ENCODE measurements around the gene PPME1. TPM values are rescaled to one million over a fixed set of nuclear protein-coding genes. Genes with fewer than 3 reads are reported as not detected.

Gene PPME1
- total RNA-seq, 1 experiment from 2014 or later, result 98.3 TPM

- Histone ChIP-seq H3K4me1 (ENCODE audit: insufficient read depth, low read length, poor library complexity, severe bottlenecking) (no peaks in the 10 kb centered on the region), H3K36me3 (ENCODE audit: insufficient read depth, low read length, poor library complexity, severe bottlenecking) (no peaks in the 10 kb centered on the region), H3K27me3 (replicated peaks; ENCODE audit: insufficient read depth, low read depth, low read length, poor library complexity) (no peaks in the 10 kb centered on the region), H3K27ac (ENCODE audit: low read depth, low read length, poor library complexity, severe bottlenecking) (no peak overlapping the region), H3K4me3 (ENCODE audit: low read depth, low read length, poor library complexity, severe bottlenecking) (no peak overlapping the region), H3K9me3 (ENCODE audit: low read depth, low read length, poor library complexity, severe bottlenecking) (no peaks in the 10 kb centered on the region)
- intact Hi-C loops (cut with micrococcal nuclease; ENCODE audit: unreplicated experiment), result no loop called here
- TF ChIP-seq EZH2 (IDR thresholded peaks at IDR 0.05; ENCODE audit: borderline replicate concordance, low read depth, low read length, poor library complexity, severe bottlenecking) (no peak), CTCF (conservative IDR thresholded peaks at IDR 0.05; ENCODE audit: low read depth, low read length) (no peak)
- POLR2A ChIA-PET (ENCODE audit: low non-redundant PET), result no interaction called here
- CTCF ChIA-PET, result no interaction called here
- no peak for DNase-seq (ENCODE audit: low spot score)
- BruUV-seq (replicated peaks), result no TSS peak
Measured at GRCh38 chr11:74272276-74272675, 101.2 kb downstream of the PPME1 start.

GRCh38 chr11:74276581-74276980 is 105.5 kb downstream of the PPME1 start:
- Histone ChIP-seq H3K36me3 (ENCODE audit: insufficient read depth, low read length, poor library complexity, severe bottlenecking) (no peaks in the 10 kb centered on the region), H3K27me3 (replicated peaks; ENCODE audit: insufficient read depth, low read depth, low read length, poor library complexity) (no peaks in the 10 kb centered on the region), H3K27ac (ENCODE audit: low read depth, low read length, poor library complexity, severe bottlenecking) (no peak overlapping the region), H3K4me3 (ENCODE audit: low read depth, low read length, poor library complexity, severe bottlenecking) (no peak overlapping the region), H3K9me3 (ENCODE audit: low read depth, low read length, poor library complexity, severe bottlenecking) (no peaks in the 10 kb centered on the region), H3K4me1 (ENCODE audit: insufficient read depth, low read length, poor library complexity, severe bottlenecking) (no peaks in the 10 kb centered on the region)
- intact Hi-C loops (cut with micrococcal nuclease; ENCODE audit: unreplicated experiment), result no loop called here
- no peak for DNase-seq (ENCODE audit: low spot score)
- ChIA-PET POLR2A (ENCODE audit: low non-redundant PET) (no interaction called here), CTCF (no interaction called here)
- BruUV-seq (replicated peaks), result no TSS peak
- TF ChIP-seq CTCF (conservative IDR thresholded peaks at IDR 0.05; ENCODE audit: low read depth, low read length) (no peak), EZH2 (IDR thresholded peaks at IDR 0.05; ENCODE audit: borderline replicate concordance, low read depth, low read length, poor library complexity, severe bottlenecking) (no peak)

GRCh38 chr11:74278103-74278502 is 107.0 kb downstream of the PPME1 start:
- no peak for DNase-seq (ENCODE audit: low spot score)
- intact Hi-C loops (cut with micrococcal nuclease; ENCODE audit: unreplicated experiment), result no loop called here
- H3K27ac ChIP-seq (ENCODE audit: low read depth, low read length, poor library complexity, severe bottlenecking), result no peak overlapping the region
- H3K27me3 ChIP-seq (replicated peaks; ENCODE audit: insufficient read depth, low read depth, low read length, poor library complexity), result no peaks in the 10 kb centered on the region
- ChIA-PET POLR2A (ENCODE audit: low non-redundant PET) (interaction anchor here (0.7 kb wide), 1 partner anchor 132 kb away, joined by 3 read pairs; no protein-coding TSS in a partner anchor), CTCF (no interaction called here)
- no peak overlapping the region for H3K4me3 ChIP-seq (ENCODE audit: low read depth, low read length, poor library complexity, severe bottlenecking)
- TF ChIP-seq EZH2 (IDR thresholded peaks at IDR 0.05; ENCODE audit: borderline replicate concordance, low read depth, low read length, poor library complexity, severe bottlenecking) (no peak), CTCF (conservative IDR thresholded peaks at IDR 0.05; ENCODE audit: low read depth, low read length) (no peak)
- no peaks in the 10 kb centered on the region for H3K9me3 ChIP-seq (ENCODE audit: low read depth, low read length, poor library complexity, severe bottlenecking)
- no peaks in the 10 kb centered on the region for H3K4me1 ChIP-seq (ENCODE audit: insufficient read depth, low read length, poor library complexity, severe bottlenecking)
- BruUV-seq (replicated peaks), result no TSS peak
- H3K36me3 ChIP-seq (ENCODE audit: insufficient read depth, low read length, poor library complexity, severe bottlenecking), result no peaks in the 10 kb centered on the region

Data from A673 (cell line).